A172 (cell line): ENCODE data around the gene PPIL3. TPM values are rescaled to one million over a fixed set of nuclear protein-coding genes. Genes with fewer than 3 reads are reported as not detected.

Experiments
- total RNA-seq: library from RNA; depleted of rRNA; stranded (reverse); fragments of >200 nt; shearing (Covaris generic); gene quantifications from 2 replicates; pipeline ENCODE4 v1.2.3, GENCODE V29; 2014; rRNA removed

Gene PPIL3
- total RNA-seq, 1 experiment from 2014 or later, result 173 TPM

Other genes starting within 250 kb of the PPIL3 start
- gene BZW1, start 77.2 kb downstream of the PPIL3 start, total RNA-seq, result 365 and 408 TPM in 2 replicates
- gene CLK1, start 24.4 kb downstream of the PPIL3 start, total RNA-seq, result 47.7 and 51.7 TPM in 2 replicates
- 69.7 and 80.0 TPM in 2 replicates for gene NIF3L1, start 294 bp upstream of the PPIL3 start, total RNA-seq
- 28.8 and 40.5 TPM in 2 replicates for gene ORC2, start 74.6 kb upstream of the PPIL3 start, total RNA-seq
- gene HYCC2, start 182.6 kb upstream of the PPIL3 start, total RNA-seq, result 8.6 and 22.8 TPM in 2 replicates
- gene NDUFB3, start 182.9 kb upstream of the PPIL3 start, total RNA-seq, result 238 and 435 TPM in 2 replicates
- gene CFLAR, start 227.1 kb upstream of the PPIL3 start, total RNA-seq, result 57.2 and 57.8 TPM in 2 replicates